WTC11 (cell line): ENCODE data around the gene BLNK. TPM values are rescaled to one million over a fixed set of nuclear protein-coding genes. Genes with fewer than 3 reads are reported as not detected.

Experiments
- ATAC-seq: fragments of 200-7000 bp; cut with Tn5 transposase; 2 replicates; pipeline ENCODE4 v1.10.0; 2021; ENCODE audit warnings: mild to moderate bottlenecking, moderate library complexity
- CTCF ChIA-PET: fragments of 300-600 bp; sonication (Branson Sonifier 250); formaldehyde crosslinking; loops from one replicate; lab custom pipeline; 2021; ENCODE audit warnings: antibody characterized with exemption; lab: Charles Lee
- POLR2A ChIA-PET: fragments of 350-600 bp; sonication (Branson Sonifier 250); formaldehyde crosslinking; loops from one replicate; lab custom pipeline; 2021; ENCODE audit warnings: antibody characterized with exemption; lab: Charles Lee
- DNase-seq: peaks from one replicate; pipeline ENCODE4 v3.0.0; 2021; ENCODE audit warnings: low spot score
- H3K27ac Mint-ChIP-seq: 2 replicates; pipeline ENCODE4 v1.8.0; 2021; ENCODE audit warnings: mixed read lengths
- H3K27me3 Mint-ChIP-seq: 2 replicates; pipeline ENCODE4 v1.8.0; 2021; ENCODE audit warnings: low read depth, mild to moderate bottlenecking, moderate library complexity, mixed read lengths
- H3K36me3 Mint-ChIP-seq: 2 replicates; pipeline ENCODE4 v1.8.0; 2021; ENCODE audit warnings: mixed read lengths
- H3K4me1 Mint-ChIP-seq: 2 replicates; pipeline ENCODE4 v1.8.0; 2022; ENCODE audit warnings: mixed read lengths
- H3K4me3 Mint-ChIP-seq: 2 replicates; pipeline ENCODE4 v1.8.0; 2021; ENCODE audit warnings: mild to moderate bottlenecking, moderate library complexity, mixed read lengths
- H3K9me3 Mint-ChIP-seq: 2 replicates; pipeline ENCODE4 v1.8.0; 2021; ENCODE audit warnings: mixed read lengths
- CREB1 ChIP-seq: sonication (generic); formaldehyde crosslinking; IDR thresholded peaks from 2 replicates; pipeline ENCODE4 v1.8.0; 2023; ENCODE audit warnings: mild to moderate bottlenecking, missing genetic modification reagents
- EMX1 ChIP-seq: fragments of 250-450 bp; sonication (Bioruptor Pico); IDR thresholded peaks from 2 replicates; pipeline ENCODE4 v1.8.0; 2021; ENCODE audit warnings: mild to moderate bottlenecking
- FOXJ3 ChIP-seq: sonication (generic); formaldehyde crosslinking; IDR thresholded peaks from 2 replicates; pipeline ENCODE4 v1.9.0; 2021; ENCODE audit warnings: missing genetic modification reagents, mild to moderate bottlenecking, borderline replicate concordance
- FOXK1 ChIP-seq: sonication (generic); formaldehyde crosslinking; IDR thresholded peaks from 2 replicates; pipeline ENCODE4 v1.8.0; 2022; ENCODE audit warnings: mild to moderate bottlenecking, moderate library complexity, missing genetic modification reagents
- GRHL2 ChIP-seq: fragments of 250-450 bp; sonication (Bioruptor Pico); IDR thresholded peaks from 2 replicates; pipeline ENCODE4 v1.8.0; 2022; ENCODE audit warnings: mild to moderate bottlenecking, moderate library complexity; ENCODE audit not compliant: insufficient replicate concordance, severe bottlenecking
- GTF2I ChIP-seq: fragments of 250-450 bp; sonication (Bioruptor Pico); conservative IDR thresholded peaks from 2 replicates; pipeline ENCODE4 v1.4.0; 2021; ENCODE audit warnings: mild to moderate bottlenecking
- HMGA2 ChIP-seq: fragments of 250-450 bp; sonication (Bioruptor Pico); IDR thresholded peaks from 2 replicates; pipeline ENCODE4 v1.4.0; 2021; ENCODE audit warnings: mild to moderate bottlenecking, moderate library complexity
- MXD4 ChIP-seq: fragments of 250-450 bp; sonication (Bioruptor Pico); IDR thresholded peaks from 2 replicates; pipeline ENCODE4 v1.8.0; 2021; ENCODE audit warnings: mild to moderate bottlenecking, moderate library complexity, borderline replicate concordance
- NR2C2 ChIP-seq: sonication (generic); formaldehyde crosslinking; IDR thresholded peaks from 2 replicates; pipeline ENCODE4 v1.8.0; 2022; ENCODE audit warnings: mild to moderate bottlenecking, missing genetic modification reagents
- ZNF219 ChIP-seq: sonication (generic); formaldehyde crosslinking; IDR thresholded peaks from 2 replicates; pipeline ENCODE4 v1.8.0; 2023; ENCODE audit warnings: missing genetic modification reagents, mild to moderate bottlenecking, borderline replicate concordance
- total RNA-seq: library from RNA; stranded (reverse); gene quantifications from 3 replicates; pipeline ENCODE4 v1.2.3, GENCODE V29; 2021
- TF ChIP-seq, protein P1 (sequence below): fragments of 250-450 bp; sonication (Bioruptor Pico); IDR thresholded peaks from 2 replicates; pipeline ENCODE4 v1.9.0; 2021; ENCODE audit warnings: mild to moderate bottlenecking, borderline replicate concordance
- TF ChIP-seq, protein P2 (sequence below): sonication (generic); formaldehyde crosslinking; IDR thresholded peaks from 2 replicates; pipeline ENCODE4 v1.8.1; 2023; ENCODE audit warnings: mild to moderate bottlenecking, moderate library complexity, missing genetic modification reagents
- TF ChIP-seq, protein P3 (sequence below): sonication (generic); formaldehyde crosslinking; IDR thresholded peaks from 2 replicates; pipeline ENCODE4 v1.8.1; 2023; ENCODE audit warnings: mild to moderate bottlenecking, missing genetic modification reagents, moderate library complexity
- TF ChIP-seq, protein P4 (sequence below): fragments of 250-450 bp; sonication (Bioruptor Pico); IDR thresholded peaks from 2 replicates; pipeline ENCODE4 v1.9.0; 2021; ENCODE audit warnings: mild to moderate bottlenecking
- TF ChIP-seq, protein P5 (sequence below): sonication (generic); formaldehyde crosslinking; IDR thresholded peaks from 2 replicates; pipeline ENCODE4 v1.8.0; 2023; ENCODE audit warnings: missing genetic modification reagents
- TF ChIP-seq, protein P6 (sequence below): sonication (generic); formaldehyde crosslinking; IDR thresholded peaks from 2 replicates; pipeline ENCODE4 v1.8.1; 2022; ENCODE audit warnings: low read depth, missing genetic modification reagents, borderline replicate concordance

BLNK gene
- total RNA-seq, 1 experiment from 2014 or later, result not detected

DNA sequence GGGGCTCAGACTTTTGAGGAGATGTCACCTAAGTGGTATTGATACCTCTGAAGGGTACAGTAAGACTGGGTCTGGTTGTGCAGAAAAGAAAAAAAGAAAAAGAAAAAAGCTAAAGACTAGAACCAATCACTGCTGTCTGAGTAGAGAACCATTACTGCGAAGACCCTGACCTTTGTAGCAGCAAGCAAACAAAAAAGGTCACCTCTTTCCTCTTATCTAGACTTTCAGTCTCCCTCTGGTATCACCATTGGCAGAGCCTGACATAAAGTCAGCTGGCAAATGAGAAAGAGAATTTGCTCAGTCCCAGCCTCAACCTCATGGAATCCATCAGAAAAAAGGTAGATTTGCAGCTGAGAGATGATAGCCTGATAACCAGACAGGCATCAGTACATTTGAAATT lies 30.2 kb upstream of the BLNK start:
- Mint-ChIP-seq H3K9me3 (peaks cover 3% of the 10 kb centered on the region), H3K36me3 (no peaks in the 10 kb centered on the region), H3K4me1 (peaks cover 22% of the 10 kb centered on the region)
- no peak for ATAC-seq
- TF ChIP-seq EMX1 (no peak), ZNF219 (CRISPR knock-in tag) (no peak), FOXJ3 (CRISPR knock-in tag) (no peak)
- TF ChIP-seq, protein P1, sequence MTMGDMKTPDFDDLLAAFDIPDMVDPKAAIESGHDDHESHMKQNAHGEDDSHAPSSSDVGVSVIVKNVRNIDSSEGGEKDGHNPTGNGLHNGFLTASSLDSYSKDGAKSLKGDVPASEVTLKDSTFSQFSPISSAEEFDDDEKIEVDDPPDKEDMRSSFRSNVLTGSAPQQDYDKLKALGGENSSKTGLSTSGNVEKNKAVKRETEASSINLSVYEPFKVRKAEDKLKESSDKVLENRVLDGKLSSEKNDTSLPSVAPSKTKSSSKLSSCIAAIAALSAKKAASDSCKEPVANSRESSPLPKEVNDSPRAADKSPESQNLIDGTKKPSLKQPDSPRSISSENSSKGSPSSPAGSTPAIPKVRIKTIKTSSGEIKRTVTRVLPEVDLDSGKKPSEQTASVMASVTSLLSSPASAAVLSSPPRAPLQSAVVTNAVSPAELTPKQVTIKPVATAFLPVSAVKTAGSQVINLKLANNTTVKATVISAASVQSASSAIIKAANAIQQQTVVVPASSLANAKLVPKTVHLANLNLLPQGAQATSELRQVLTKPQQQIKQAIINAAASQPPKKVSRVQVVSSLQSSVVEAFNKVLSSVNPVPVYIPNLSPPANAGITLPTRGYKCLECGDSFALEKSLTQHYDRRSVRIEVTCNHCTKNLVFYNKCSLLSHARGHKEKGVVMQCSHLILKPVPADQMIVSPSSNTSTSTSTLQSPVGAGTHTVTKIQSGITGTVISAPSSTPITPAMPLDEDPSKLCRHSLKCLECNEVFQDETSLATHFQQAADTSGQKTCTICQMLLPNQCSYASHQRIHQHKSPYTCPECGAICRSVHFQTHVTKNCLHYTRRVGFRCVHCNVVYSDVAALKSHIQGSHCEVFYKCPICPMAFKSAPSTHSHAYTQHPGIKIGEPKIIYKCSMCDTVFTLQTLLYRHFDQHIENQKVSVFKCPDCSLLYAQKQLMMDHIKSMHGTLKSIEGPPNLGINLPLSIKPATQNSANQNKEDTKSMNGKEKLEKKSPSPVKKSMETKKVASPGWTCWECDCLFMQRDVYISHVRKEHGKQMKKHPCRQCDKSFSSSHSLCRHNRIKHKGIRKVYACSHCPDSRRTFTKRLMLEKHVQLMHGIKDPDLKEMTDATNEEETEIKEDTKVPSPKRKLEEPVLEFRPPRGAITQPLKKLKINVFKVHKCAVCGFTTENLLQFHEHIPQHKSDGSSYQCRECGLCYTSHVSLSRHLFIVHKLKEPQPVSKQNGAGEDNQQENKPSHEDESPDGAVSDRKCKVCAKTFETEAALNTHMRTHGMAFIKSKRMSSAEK (CRISPR knock-in tag), result no peak
- TF ChIP-seq, protein P2, sequence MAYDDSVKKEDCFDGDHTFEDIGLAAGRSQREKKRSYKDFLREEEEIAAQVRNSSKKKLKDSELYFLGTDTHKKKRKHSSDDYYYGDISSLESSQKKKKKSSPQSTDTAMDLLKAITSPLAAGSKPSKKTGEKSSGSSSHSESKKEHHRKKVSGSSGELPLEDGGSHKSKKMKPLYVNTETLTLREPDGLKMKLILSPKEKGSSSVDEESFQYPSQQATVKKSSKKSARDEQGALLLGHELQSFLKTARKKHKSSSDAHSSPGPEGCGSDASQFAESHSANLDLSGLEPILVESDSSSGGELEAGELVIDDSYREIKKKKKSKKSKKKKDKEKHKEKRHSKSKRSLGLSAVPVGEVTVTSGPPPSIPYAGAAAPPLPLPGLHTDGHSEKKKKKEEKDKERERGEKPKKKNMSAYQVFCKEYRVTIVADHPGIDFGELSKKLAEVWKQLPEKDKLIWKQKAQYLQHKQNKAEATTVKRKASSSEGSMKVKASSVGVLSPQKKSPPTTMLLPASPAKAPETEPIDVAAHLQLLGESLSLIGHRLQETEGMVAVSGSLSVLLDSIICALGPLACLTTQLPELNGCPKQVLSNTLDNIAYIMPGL (CRISPR knock-in tag), result no peak
- TF ChIP-seq, all 79 proteins: peak for 0
- ChIA-PET CTCF (interaction anchor here (0.7 to 1.6 kb wide), 2 partner anchors 22 to 72 kb away, joined by 5 to 8 read pairs; no protein-coding TSS in a partner anchor), POLR2A (interaction anchor here (1.4 kb wide), 1 partner anchor 9 kb away, joined by 3 read pairs; no protein-coding TSS in a partner anchor)
- DNase-seq, result no peak
- Mint-ChIP-seq H3K27me3 (peaks cover 5% of the 10 kb centered on the region; the same call in 1 of the 2 replicates), H3K4me3 (no peak overlapping the region), H3K27ac (no peak overlapping the region)

DNA sequence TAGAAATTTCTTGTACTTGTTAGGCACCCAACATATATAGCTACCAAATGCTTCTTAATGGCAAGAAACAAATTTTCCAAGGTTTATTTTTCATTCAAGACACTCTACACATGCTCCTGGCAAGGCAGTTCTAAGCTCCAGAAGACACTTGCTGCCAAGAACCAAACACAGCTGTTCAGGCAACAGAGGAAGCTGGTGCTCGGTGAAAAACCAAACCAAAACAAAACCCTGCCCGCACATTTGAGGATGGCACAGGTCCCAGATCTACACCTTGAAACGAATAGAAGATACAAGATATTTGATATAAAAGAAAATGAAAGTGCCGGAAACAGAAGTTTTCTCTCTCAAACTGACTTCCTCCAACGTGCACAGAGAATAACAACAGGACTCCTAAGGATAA lies 28.0 kb upstream of the BLNK start:
- ChIA-PET CTCF (interaction anchor here (0.8 to 2.1 kb wide), 6 partner anchors 11 to 70 kb away, joined by 3 to 14 read pairs (median 3); no protein-coding TSS in a partner anchor), POLR2A (interaction anchor here (1.6 kb wide), 1 partner anchor 11 kb away, joined by 4 read pairs; no protein-coding TSS in a partner anchor)
- DNase-seq, result no peak
- no peaks in the 10 kb centered on the region for H3K9me3 Mint-ChIP-seq
- no peak overlapping the region for H3K4me3 Mint-ChIP-seq
- no peak overlapping the region for H3K27ac Mint-ChIP-seq
- peaks cover 17% of the 10 kb centered on the region for H3K4me1 Mint-ChIP-seq
- H3K36me3 Mint-ChIP-seq, result no peaks in the 10 kb centered on the region
- peaks cover 2% of the 10 kb centered on the region; the same call in 1 of the 2 replicates for H3K27me3 Mint-ChIP-seq
- no peak for ATAC-seq
- TF ChIP-seq NR2C2 (no peak), HMGA2 (CRISPR knock-in tag) (no peak), FOXK1 (CRISPR knock-in tag) (no peak), CREB1 (CRISPR knock-in tag) (no peak), MXD4 (CRISPR knock-in tag) (no peak), GTF2I (CRISPR knock-in tag) (no peak), GRHL2 (CRISPR knock-in tag) (no peak)
- TF ChIP-seq, protein P3, sequence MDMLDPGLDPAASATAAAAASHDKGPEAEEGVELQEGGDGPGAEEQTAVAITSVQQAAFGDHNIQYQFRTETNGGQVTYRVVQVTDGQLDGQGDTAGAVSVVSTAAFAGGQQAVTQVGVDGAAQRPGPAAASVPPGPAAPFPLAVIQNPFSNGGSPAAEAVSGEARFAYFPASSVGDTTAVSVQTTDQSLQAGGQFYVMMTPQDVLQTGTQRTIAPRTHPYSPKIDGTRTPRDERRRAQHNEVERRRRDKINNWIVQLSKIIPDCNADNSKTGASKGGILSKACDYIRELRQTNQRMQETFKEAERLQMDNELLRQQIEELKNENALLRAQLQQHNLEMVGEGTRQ (CRISPR knock-in tag), result no peak
- TF ChIP-seq, protein P4, sequence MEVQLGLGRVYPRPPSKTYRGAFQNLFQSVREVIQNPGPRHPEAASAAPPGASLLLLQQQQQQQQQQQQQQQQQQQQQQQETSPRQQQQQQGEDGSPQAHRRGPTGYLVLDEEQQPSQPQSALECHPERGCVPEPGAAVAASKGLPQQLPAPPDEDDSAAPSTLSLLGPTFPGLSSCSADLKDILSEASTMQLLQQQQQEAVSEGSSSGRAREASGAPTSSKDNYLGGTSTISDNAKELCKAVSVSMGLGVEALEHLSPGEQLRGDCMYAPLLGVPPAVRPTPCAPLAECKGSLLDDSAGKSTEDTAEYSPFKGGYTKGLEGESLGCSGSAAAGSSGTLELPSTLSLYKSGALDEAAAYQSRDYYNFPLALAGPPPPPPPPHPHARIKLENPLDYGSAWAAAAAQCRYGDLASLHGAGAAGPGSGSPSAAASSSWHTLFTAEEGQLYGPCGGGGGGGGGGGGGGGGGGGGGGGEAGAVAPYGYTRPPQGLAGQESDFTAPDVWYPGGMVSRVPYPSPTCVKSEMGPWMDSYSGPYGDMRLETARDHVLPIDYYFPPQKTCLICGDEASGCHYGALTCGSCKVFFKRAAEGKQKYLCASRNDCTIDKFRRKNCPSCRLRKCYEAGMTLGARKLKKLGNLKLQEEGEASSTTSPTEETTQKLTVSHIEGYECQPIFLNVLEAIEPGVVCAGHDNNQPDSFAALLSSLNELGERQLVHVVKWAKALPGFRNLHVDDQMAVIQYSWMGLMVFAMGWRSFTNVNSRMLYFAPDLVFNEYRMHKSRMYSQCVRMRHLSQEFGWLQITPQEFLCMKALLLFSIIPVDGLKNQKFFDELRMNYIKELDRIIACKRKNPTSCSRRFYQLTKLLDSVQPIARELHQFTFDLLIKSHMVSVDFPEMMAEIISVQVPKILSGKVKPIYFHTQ, result no peak
- TF ChIP-seq, protein P5, sequence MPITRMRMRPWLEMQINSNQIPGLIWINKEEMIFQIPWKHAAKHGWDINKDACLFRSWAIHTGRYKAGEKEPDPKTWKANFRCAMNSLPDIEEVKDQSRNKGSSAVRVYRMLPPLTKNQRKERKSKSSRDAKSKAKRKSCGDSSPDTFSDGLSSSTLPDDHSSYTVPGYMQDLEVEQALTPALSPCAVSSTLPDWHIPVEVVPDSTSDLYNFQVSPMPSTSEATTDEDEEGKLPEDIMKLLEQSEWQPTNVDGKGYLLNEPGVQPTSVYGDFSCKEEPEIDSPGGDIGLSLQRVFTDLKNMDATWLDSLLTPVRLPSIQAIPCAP (CRISPR knock-in tag), result no peak
- TF ChIP-seq, protein P1 (CRISPR knock-in tag), result no peak
- TF ChIP-seq, protein P6, sequence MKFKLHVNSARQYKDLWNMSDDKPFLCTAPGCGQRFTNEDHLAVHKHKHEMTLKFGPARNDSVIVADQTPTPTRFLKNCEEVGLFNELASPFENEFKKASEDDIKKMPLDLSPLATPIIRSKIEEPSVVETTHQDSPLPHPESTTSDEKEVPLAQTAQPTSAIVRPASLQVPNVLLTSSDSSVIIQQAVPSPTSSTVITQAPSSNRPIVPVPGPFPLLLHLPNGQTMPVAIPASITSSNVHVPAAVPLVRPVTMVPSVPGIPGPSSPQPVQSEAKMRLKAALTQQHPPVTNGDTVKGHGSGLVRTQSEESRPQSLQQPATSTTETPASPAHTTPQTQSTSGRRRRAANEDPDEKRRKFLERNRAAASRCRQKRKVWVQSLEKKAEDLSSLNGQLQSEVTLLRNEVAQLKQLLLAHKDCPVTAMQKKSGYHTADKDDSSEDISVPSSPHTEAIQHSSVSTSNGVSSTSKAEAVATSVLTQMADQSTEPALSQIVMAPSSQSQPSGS (CRISPR knock-in tag), result no peak
